Cardiac fibroblast (primary cell): ENCODE data around the gene RFC4.

ENCODE experiments used
- DNase-seq, 2 donors: peaks; one replicate each; pipeline versions ENCODE4 v3.0.0 to v3.0.0-alpha.2; 2010; ENCODE audit warnings: low read depth in 2 of 2
- H3K4me3 ChIP-seq, 2 donors: replicated peaks in 1 of 2; 1 replicate in 1 of 2; 2 replicates in 1 of 2; pipeline ENCODE4 v1.5.1; 2011; ENCODE audit warnings: low read depth in 2 of 2, low read length in 2 of 2, mild to moderate bottlenecking in 2 of 2, moderate library complexity in 1 of 2
- TF ChIP-seq, protein P1 (sequence below): IDR thresholded peaks from one replicate; pipeline ENCODE4 v1.5.1; 2011; ENCODE audit warnings: low read depth, mild to moderate bottlenecking, low read length, inconsistent platforms

The RFC4 gene

DNA sequence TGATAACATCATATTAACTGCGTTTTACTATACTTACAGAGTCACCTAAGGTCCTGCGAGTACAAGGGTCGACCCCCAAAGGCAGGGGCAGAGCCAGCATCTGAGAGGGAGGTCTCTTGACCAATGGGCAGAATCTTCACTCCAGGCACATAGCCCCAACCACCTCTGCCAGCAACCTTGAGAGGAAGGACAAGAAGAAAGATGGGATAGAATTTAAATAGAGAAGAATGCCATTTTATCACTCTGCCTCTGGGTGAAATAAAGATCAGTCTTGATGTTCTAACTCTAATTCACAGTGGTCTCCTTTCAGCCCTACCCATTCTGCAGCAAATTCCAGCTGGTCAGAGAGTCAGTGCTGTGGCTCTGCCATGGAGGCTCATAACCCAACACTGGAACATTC, 62.6 kb downstream of the RFC4 start:
- DNase-seq, result no peak
- TF ChIP-seq, protein P1, sequence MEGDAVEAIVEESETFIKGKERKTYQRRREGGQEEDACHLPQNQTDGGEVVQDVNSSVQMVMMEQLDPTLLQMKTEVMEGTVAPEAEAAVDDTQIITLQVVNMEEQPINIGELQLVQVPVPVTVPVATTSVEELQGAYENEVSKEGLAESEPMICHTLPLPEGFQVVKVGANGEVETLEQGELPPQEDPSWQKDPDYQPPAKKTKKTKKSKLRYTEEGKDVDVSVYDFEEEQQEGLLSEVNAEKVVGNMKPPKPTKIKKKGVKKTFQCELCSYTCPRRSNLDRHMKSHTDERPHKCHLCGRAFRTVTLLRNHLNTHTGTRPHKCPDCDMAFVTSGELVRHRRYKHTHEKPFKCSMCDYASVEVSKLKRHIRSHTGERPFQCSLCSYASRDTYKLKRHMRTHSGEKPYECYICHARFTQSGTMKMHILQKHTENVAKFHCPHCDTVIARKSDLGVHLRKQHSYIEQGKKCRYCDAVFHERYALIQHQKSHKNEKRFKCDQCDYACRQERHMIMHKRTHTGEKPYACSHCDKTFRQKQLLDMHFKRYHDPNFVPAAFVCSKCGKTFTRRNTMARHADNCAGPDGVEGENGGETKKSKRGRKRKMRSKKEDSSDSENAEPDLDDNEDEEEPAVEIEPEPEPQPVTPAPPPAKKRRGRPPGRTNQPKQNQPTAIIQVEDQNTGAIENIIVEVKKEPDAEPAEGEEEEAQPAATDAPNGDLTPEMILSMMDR, result no peak
- H3K4me3 ChIP-seq, result no peak overlapping the region

DNA sequence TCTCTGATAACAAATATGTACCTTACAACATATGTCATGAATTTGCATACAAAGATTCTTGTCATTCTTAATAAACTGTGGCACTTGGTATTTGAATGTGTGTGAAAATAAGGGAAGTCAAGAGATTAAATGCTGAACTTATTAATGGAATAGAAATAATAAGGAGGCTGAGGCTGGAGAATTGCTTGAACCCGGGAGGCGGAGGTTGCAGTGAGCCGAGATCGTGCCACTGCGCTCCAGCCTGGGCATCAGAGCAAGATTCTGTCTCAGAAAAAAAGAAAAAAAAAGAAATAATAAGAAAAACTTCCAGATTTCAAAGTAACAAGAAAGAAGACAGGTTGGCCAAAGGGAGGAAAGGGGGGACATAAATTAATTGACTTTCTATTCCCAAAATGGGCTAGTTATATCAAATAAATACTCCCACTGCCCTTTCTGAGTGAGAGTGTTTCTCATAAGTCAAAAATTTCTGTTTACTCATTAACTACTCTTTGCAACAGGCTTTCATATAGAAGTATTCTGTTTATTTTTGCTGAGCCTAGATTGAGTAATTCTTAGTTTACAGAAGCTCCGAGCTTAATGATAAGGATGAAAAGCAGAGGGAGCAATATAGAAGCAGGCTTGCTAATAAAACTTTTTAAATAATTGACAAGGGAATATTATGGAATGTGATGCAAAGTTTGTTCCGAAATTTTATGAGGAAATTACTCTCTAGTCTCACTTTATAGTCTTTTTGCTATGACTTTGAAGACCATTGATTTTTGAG, 63.5 kb downstream of the RFC4 start:
- no peak overlapping the region for H3K4me3 ChIP-seq
- TF ChIP-seq, protein P1, result no peak
- DNase-seq, result no peak
